HepG2 (cell line): ENCODE measurements around the gene OLAH.

Source experiments
- KDM1A ChIP-seq: IDR thresholded peaks from 2 replicates; pipeline ENCODE4 v1.6.1; 2016; ENCODE audit warnings: missing compliant biosample characterization
- TF ChIP-seq, protein P1 (sequence below): sonication (generic); formaldehyde crosslinking; IDR thresholded peaks from 2 replicates; pipeline ENCODE4 v1.5.0; 2020; ENCODE audit warnings: mild to moderate bottlenecking, missing genetic modification reagents, moderate library complexity

DNA sequence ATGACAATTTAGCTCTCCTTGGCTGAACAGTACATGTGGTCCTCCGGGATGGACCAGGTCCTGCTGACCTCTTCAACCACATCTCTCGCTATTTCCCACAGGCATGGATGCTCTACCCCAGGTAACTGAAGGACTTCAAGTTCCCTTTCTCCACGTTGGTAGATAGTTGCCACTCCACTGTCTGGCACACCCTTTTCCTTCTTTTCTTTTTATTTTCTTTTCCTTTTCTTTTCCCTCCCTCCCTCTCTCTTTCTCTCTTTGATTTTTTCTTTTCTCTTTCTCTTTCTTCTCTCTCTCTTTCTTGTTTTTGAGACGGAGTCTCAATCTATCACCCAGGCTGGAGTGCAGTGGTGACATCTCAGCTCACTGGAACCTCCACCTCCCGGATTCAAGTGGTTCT lies 47.7 kb downstream of the OLAH start:
- TF ChIP-seq, protein P1, sequence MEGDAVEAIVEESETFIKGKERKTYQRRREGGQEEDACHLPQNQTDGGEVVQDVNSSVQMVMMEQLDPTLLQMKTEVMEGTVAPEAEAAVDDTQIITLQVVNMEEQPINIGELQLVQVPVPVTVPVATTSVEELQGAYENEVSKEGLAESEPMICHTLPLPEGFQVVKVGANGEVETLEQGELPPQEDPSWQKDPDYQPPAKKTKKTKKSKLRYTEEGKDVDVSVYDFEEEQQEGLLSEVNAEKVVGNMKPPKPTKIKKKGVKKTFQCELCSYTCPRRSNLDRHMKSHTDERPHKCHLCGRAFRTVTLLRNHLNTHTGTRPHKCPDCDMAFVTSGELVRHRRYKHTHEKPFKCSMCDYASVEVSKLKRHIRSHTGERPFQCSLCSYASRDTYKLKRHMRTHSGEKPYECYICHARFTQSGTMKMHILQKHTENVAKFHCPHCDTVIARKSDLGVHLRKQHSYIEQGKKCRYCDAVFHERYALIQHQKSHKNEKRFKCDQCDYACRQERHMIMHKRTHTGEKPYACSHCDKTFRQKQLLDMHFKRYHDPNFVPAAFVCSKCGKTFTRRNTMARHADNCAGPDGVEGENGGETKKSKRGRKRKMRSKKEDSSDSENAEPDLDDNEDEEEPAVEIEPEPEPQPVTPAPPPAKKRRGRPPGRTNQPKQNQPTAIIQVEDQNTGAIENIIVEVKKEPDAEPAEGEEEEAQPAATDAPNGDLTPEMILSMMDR (CRISPR knock-in tag) = no peak
- TF ChIP-seq KDM1A (CRISPR knock-in tag) = no peak
